Measurements from ENCODE around the gene CHCHD5. TPM values are rescaled to one million over a fixed set of nuclear protein-coding genes. Genes with fewer than 3 reads are reported as not detected.
"Not testable (repeated sequence)": the region's sequence is repeated elsewhere in the genome, so short reads cannot be mapped to it uniquely, and the experiment has no call there.

The CHCHD5 gene
- polyA plus RNA-seq, 1 donor from 2014 or later: 39.7 TPM

DNA sequence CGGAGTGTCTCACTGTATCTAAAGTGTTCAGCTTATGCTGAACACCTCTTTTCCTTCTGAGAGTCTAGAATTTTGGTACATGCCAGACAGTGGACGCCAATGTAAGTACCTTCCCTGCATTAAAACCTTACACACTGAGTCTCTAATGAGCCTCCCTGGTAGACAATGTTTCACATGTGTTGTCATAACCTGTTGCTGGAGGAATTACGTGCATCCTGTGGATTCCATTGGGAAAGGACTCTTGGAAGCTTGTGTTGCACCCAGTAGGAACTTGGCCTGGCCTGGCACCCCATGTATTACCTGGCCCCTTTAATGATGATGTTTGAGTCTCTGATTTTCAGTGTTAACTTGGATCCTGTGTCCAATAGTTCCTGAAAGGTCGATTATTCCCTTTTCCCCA, 20.5 kb downstream of the CHCHD5 start:
- no peaks in the 10 kb centered on the region for H3K9me3 Mint-ChIP-seq
- no peak overlapping the region for H3K27ac Mint-ChIP-seq
- no peak overlapping the region for H3K4me3 Mint-ChIP-seq
- peaks cover 0 to 2% (median 2%) of the 10 kb centered on the region in 3 donors for H3K4me1 Mint-ChIP-seq
- no peaks in the 10 kb centered on the region for H3K27me3 Mint-ChIP-seq
- no peaks in the 10 kb centered on the region for H3K36me3 Mint-ChIP-seq

DNA sequence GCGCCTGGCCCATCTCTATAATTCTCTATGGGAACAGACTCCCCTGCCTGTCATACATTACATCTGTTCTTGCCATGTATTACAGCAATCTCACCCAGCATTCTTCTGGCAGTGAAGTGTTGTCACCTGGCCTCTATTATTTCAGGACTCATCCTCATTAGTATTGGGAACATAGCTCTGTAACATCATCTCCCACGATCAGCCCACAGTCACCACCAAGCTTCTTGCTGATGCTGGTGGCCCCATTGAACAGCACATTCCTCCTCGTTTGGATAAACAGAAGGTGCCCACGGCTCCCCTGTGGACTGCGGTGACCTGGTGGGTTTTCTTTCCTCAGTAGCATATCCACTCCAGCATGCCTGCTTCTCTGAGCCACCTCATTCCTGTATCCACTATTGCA, 21.5 kb downstream of the CHCHD5 start:
- Mint-ChIP-seq H3K36me3 (no peaks in the 10 kb centered on the region), H3K27ac (no peak overlapping the region), H3K4me1 (no peaks in the 10 kb centered on the region), H3K4me3 (no peak overlapping the region), H3K9me3 (no peaks in the 10 kb centered on the region), H3K27me3 (no peaks in the 10 kb centered on the region)

DNA sequence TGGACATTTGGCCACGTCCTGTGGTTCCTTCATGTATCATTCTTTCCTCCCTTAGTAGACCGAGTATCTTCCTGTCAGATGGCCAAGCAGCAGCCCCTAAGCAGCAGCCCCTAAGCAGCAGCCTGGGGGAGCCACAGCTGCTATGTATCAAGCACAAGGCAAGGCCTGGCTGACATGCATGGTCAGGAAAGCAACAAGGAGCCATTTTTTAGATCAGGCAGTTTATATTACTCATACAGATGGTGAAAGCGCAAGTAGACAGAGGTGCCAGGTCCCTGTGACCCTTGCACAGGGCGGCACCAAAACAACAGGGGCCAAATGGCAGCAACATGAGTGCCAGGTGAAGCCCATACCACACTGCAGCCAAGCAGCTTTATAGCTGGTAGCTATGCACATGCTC, 22.1 kb downstream of the CHCHD5 start:
- Mint-ChIP-seq H3K4me1 (no peaks in the 10 kb centered on the region), H3K4me3 (no peak overlapping the region), H3K36me3 (no peaks in the 10 kb centered on the region), H3K27ac (no peak overlapping the region), H3K9me3 (no peaks in the 10 kb centered on the region), H3K27me3 (peaks cover 3% of the 10 kb centered on the region)

DNA sequence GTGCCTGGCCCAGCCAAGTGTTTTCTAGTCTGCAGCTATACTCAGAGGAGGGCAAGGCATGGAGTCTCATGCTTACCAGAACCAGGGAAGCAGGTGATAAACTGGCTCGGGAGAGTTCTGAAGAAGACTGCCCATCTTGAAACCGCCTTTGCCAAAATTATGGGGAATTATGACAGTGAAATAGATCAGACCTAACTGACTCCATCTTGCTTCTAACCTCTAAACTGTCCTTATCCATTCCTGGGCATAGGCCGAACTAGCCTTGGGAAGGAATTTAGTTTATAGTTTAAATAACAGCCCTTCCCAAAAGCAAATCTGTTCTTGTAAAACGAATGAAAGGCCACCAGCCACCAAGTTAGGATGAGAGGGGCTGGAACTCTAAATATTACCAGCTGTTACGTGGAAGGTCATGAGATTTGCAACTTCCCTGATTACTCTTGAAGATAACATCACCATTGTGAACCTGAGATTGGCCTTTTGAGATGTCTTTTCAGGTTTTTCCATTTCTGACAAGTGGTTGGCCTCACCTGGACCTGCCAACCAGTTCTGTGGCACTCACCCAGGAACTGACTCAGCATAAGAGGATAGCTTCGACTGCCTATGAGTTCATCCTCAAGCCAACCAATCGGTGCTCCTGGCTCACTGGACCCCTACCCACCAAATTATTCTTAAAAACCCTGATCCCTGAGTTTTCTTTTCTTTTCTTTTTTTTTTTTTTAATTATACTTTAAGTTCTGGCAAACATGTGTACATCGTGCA, 23.4 kb downstream of the CHCHD5 start:
- Mint-ChIP-seq H3K27ac (no peak overlapping the region), H3K36me3 (peaks cover 2% of the 10 kb centered on the region)

DNA sequence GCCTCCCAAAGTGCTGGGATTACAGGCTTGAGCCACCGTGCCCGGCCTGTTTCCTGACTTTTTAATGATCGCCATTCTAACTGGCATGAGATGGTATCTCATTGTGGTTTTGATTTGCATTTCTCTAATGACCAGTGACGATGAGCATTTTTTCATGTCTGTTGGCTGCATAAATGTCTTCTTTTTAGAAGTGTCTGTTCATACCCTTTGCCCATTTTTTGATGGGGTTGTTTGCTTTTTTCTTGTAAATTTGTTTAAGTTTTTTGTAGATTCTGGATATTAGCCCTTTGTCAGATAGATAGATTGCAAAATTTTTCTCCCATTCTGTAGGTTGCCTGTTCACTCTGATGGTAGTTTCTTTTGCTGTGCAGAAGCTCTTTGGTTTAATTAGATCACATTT, 24.9 kb downstream of the CHCHD5 start:
- H3K27ac Mint-ChIP-seq, H3K4me1 Mint-ChIP-seq, H3K36me3 Mint-ChIP-seq, H3K27me3 Mint-ChIP-seq, H3K4me3 Mint-ChIP-seq, H3K9me3 Mint-ChIP-seq: not testable (repeated sequence)

More for the DNA sequence above, 23.4 kb downstream of the CHCHD5 start:
- peaks cover 5% of the 10 kb centered on the region for H3K27me3 Mint-ChIP-seq
- no peaks in the 10 kb centered on the region for H3K4me1 Mint-ChIP-seq
- no peak overlapping the region for H3K4me3 Mint-ChIP-seq
- no peaks in the 10 kb centered on the region for H3K9me3 Mint-ChIP-seq

DNA sequence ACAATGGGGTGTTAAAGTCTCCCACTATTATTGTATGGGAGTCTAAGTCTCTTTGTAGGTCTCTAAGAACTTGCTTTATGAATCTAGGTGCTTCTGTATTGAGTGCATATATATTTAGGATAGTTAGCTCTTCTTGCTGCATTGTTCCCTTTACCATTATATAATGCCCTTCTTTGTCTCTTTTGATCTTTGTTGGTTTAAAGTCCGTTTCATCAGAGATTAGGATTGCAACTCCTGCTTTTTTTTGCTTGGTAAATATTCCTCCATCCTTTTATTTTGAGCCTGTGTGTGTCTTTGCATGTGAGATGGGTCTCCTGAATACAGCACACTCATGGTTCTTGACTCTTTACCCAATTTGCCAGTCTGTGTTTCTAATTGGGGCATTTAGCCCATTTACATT, 27.9 kb downstream of the CHCHD5 start:
- H3K4me1 Mint-ChIP-seq, H3K4me3 Mint-ChIP-seq, H3K27ac Mint-ChIP-seq, H3K36me3 Mint-ChIP-seq, H3K27me3 Mint-ChIP-seq, H3K9me3 Mint-ChIP-seq: not testable (repeated sequence)

DNA sequence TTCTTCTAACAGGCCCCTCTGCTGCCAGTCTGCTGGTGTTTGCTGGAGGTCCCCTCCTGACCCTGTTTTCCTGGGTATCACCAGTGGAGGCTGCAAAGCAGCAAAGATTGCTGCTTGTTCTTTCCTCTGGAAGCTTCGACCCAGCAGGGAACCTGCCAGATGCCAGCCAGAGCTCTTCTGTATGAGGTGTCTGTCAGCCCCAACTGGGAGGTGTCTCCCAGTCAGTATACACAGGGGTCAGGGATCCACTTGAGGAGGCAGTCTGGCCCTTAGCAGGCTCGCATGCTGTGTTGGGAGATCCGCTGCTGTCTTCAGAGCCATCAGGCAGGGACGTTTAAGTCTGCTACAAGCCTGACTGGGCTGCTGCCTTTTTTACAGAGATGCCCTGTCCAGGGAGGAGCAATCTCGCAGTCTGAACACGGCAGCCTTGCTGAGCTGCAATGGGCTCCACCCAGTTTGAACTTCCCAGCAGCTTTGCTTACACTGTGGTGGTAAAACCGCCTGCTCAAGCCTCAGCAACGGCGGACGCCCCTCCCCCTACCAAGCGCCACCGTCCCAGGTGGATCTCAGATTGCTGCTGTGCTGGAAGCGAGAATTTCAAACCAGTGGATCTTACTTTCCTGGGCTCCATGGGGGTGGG, 29.9 kb downstream of the CHCHD5 start:
- no peak overlapping the region for H3K27ac Mint-ChIP-seq
- peaks cover 8% of the 10 kb centered on the region for H3K27me3 Mint-ChIP-seq
- no peaks in the 10 kb centered on the region for H3K9me3 Mint-ChIP-seq
- no peaks in the 10 kb centered on the region for H3K4me1 Mint-ChIP-seq
- no peak overlapping the region for H3K4me3 Mint-ChIP-seq
- H3K36me3 Mint-ChIP-seq: peaks cover 6% of the 10 kb centered on the region

DNA sequence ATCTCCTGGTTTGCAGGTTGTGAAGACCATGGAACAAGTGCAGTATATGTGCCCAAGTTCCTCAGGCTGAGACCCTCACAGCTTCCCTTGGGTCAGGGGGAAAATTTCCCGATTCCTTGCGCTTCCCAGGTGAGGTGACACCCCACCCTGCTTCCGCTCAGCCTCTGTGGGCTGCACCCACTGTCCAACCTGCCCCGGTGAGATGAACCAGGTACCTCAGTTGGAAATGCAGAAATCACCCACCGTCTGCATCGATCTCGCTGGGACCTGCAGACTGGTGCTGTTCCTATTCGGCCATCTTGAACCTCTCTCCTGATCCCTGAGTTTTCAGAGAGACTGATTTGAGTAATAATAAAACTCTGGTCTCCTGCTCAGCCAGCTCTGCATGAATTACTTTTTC, 30.6 kb downstream of the CHCHD5 start:
- peaks cover 6% of the 10 kb centered on the region for H3K36me3 Mint-ChIP-seq
- H3K9me3 Mint-ChIP-seq: no peaks in the 10 kb centered on the region
- H3K4me1 Mint-ChIP-seq: no peaks in the 10 kb centered on the region
- peaks cover 8% of the 10 kb centered on the region for H3K27me3 Mint-ChIP-seq
- H3K4me3 Mint-ChIP-seq: peak overlapping the region in 1 of 4 donors; percentile 39
- H3K27ac Mint-ChIP-seq: no peak overlapping the region

DNA sequence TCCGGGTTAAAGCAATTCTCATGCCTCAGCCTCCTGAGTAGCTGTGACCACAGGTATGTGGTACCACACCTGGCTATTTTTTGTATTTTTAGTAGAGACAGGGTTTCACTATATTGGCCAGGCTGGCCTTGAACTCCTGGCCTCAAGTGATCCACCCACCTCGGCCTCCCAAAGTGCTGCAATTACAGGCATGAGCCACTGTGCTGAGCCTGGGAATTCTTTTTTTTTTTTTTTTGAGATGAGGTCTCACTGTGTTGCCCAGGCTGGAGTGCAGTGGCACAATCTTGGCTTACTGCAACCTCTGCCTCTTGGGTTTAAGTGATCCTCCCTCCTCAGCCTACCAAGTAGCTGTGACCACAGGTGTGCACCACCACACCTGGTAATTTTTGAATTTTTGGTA, 31.4 kb downstream of the CHCHD5 start:
- not testable (repeated sequence) for H3K27me3 Mint-ChIP-seq, H3K4me3 Mint-ChIP-seq, H3K4me1 Mint-ChIP-seq, H3K36me3 Mint-ChIP-seq, H3K9me3 Mint-ChIP-seq, H3K27ac Mint-ChIP-seq

DNA sequence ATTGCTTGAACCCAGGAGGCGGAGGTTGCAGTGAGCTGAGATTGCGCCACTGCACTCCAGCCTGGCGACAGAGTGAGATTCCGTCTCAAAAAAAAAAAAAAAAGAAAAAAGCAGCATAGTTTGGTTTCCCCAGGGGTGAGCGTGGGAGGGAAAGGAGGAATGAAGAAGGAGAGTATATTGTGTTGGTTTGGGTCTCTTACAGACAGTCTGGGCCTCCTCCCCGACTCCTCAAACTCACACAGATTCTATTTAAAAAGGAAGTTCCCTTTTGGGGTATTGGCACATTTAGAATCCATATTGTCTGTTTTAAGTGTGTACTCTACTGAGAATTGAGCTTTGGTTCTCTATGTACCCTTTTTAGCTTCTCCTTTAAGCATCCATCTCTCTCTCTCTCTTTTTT, 34.0 kb downstream of the CHCHD5 start:
- H3K9me3 Mint-ChIP-seq: no peaks in the 10 kb centered on the region
- no peak overlapping the region for H3K4me3 Mint-ChIP-seq
- H3K36me3 Mint-ChIP-seq: peaks cover 3% of the 10 kb centered on the region
- no peak overlapping the region for H3K27ac Mint-ChIP-seq
- peaks cover 3% of the 10 kb centered on the region for H3K27me3 Mint-ChIP-seq
- H3K4me1 Mint-ChIP-seq: no peaks in the 10 kb centered on the region

DNA sequence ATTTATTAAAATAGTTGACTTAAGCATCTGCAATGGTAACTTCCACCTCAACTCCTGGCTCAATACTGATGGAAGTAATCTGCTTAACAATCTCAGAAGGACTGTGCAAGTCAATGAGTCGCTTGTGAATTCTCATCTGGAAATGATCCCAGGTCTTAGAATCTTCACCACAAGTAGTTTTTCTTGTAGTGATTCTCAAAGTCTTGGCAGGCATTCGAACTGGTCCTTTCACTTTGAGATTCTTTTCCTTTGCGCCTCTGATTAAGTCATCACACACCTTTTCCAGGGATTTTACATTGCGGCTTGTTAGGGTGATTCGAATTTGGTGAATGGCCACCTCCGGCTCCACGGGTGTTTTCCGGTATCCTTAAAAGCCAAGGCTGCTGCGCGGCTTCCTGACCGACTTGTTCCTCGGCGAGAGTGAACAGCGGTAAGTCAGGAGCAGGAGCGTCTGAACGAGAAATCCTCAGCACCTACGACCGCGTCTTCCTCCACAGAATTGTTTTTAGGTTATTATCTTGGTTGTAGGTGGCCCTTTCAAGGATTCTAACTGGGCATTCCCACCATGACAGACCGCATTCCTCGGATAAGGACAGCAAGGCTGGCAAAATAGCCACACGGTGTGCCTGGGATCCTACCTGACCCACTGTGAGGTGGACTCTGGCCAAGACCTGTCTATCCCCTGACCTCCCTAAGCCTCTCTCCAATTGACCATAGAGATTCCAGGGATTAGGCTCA, 37.5 kb downstream of the CHCHD5 start:
- Mint-ChIP-seq H3K36me3 (peaks cover 3% of the 10 kb centered on the region), H3K4me1 (peaks cover 10 to 16% (median 13%) of the 10 kb centered on the region in 3 donors), H3K27ac (no peak overlapping the region), H3K4me3 (no peak overlapping the region), H3K27me3 (no peaks in the 10 kb centered on the region), H3K9me3 (no peaks in the 10 kb centered on the region)

DNA sequence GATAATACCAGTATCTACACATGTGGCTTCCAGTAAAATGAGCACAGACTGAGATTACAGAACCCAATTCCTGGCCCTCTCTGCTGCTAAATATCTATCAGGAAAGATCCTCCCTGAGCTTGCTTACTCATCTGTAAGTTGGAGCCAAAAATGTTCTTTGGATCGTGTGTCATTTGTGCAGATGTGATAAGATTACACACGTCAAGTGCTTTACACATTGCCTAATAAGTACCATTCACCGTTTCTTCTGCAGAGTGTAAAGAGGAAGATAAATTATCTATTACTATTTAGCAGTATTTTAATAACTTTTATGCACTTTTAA, 38.1 kb downstream of the CHCHD5 start:
- Mint-ChIP-seq H3K27me3 (no peaks in the 10 kb centered on the region), H3K9me3 (no peaks in the 10 kb centered on the region), H3K27ac (no peak overlapping the region), H3K36me3 (peaks cover 3% of the 10 kb centered on the region), H3K4me3 (no peak overlapping the region), H3K4me1 (peaks cover 10 to 16% (median 13%) of the 10 kb centered on the region in 3 donors)

DNA sequence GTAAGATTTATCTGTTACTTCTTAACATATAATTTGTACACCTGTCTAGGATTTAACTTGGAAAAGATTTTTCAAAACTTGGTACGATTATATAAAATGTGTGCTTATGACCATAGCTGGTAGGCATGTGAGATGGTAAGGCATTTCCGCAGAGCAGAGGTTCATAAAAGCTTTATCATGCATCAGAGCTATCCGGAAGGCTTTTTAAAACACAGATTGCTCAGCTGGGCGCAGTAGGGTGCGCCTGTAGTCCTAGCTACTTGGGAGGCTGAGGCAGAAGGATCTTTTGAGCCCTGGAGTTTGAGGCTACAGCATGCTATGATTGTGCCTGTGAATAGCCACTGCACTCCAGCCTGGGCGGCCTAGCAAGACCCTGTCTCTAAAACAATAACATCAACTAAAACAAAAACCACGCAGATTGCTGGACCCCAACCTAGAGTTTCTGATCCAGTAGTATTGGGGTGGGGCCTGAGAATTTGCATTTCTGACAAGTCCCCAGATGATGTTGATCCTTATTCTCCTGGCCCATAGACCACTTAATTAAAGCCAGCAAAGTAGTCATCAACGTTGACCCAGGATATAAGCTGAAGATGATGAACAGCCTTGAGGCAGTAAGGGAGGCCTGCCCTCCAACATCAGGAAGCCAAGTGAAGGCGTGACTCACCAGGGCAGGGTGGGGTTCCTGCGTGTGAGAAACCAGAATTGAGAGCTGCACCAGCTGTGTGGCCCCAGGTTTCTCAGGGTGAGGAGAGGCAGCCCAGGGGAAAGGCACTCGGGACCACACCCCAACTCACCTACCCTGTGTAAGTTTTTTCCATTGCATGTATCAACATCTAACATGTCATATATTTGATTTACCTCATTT, 39.7 kb downstream of the CHCHD5 start:
- H3K36me3 Mint-ChIP-seq: peaks cover 3% of the 10 kb centered on the region

DNA sequence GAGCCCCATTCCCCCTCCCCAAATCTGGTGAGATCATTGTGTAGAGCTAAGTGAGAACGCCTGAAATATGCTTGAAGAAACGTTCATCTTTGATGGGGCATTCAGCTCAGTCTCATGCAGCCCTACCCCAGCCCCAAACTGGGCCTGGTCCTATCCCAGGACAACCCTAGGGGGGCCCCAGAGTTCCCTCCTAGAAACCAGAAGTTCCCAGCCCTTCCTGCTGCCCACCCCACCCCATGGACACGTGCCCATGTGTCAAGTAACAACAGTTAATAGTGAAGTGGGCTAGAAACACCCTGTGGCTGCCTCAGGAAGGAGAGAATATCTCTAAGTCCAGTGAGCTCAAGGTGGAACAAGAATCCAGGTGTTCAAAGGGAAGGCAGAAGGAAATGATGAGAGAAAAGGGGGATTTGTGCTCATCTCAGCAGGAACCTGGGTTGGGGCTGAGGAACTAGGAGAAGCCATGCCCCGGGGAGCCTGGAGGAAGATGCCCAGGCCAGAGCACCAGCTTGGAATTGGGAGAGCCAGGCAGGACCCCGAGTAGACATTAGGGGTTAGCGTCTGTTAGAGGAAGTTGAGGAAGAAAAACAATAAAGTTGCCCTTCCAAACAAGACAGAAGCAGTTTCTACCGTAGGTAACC, 41.2 kb downstream of the CHCHD5 start:
- no peak overlapping the region for H3K4me3 Mint-ChIP-seq
- peaks cover 10 to 16% (median 13%) of the 10 kb centered on the region in 3 donors for H3K4me1 Mint-ChIP-seq
- H3K27me3 Mint-ChIP-seq: no peaks in the 10 kb centered on the region
- H3K36me3 Mint-ChIP-seq: peaks cover 3% of the 10 kb centered on the region
- no peaks in the 10 kb centered on the region for H3K9me3 Mint-ChIP-seq
- no peak overlapping the region for H3K27ac Mint-ChIP-seq

More for the DNA sequence above, 39.7 kb downstream of the CHCHD5 start:
- peak overlapping the region in 1 of 3 donors; percentile 23 for H3K27ac Mint-ChIP-seq
- no peaks in the 10 kb centered on the region for H3K27me3 Mint-ChIP-seq
- H3K4me3 Mint-ChIP-seq: peak overlapping the region in 1 of 4 donors; percentile 6
- no peaks in the 10 kb centered on the region for H3K9me3 Mint-ChIP-seq
- peaks cover 10 to 16% (median 13%) of the 10 kb centered on the region in 3 donors for H3K4me1 Mint-ChIP-seq
